Tibial nerve (tissue), 4 donors: Measurements from ENCODE around the gene TENM4. TPM values are rescaled to one million over a fixed set of nuclear protein-coding genes. Genes with fewer than 3 reads are reported as not detected.

Source experiments
- DNase-seq, 2 donors: peaks; one replicate each; pipeline ENCODE4 v3.0.0-alpha.2; 2019; ENCODE audit warnings: low spot score in 2 of 2
- H3K27ac ChIP-seq, 4 donors: fragments of 200-600 bp; sonication (generic) in 3 of 4; one replicate each; pipeline ENCODE4 v1.5.1; 2017 to 2019; ENCODE audit warnings: mild to moderate bottlenecking in 1 of 4
- H3K27me3 ChIP-seq, 2 donors: fragments of 200-600 bp; sonication (generic) in 1 of 2; one replicate each; pipeline versions ENCODE4 v1.5.1 to v1.6.0; 2017 to 2019
- H3K36me3 ChIP-seq, 3 donors: fragments of 200-600 bp; sonication (generic); one replicate each; pipeline ENCODE4 v1.5.1; 2018 to 2019
- H3K4me1 ChIP-seq, 4 donors: fragments of 200-600 bp; sonication (generic) in 3 of 4; one replicate each; pipeline ENCODE4 v1.5.1; 2017 to 2019
- H3K4me3 ChIP-seq, 4 donors: fragments of 200-600 bp; sonication (generic) in 3 of 4; one replicate each; pipeline ENCODE4 v1.5.1; 2017 to 2019; ENCODE audit warnings: mild to moderate bottlenecking in 1 of 4, moderate library complexity in 1 of 4
- H3K9me3 ChIP-seq, 4 donors: fragments of 200-600 bp; sonication (generic) in 3 of 4; one replicate each; pipeline ENCODE4 v1.5.1; 2017 to 2019
- CTCF ChIP-seq, 5 experiments: fragments of 200-600 bp in 3 of 5; fragments of 450-650 bp in 2 of 5; sonication (generic) in 3 of 5; IDR thresholded peaks; one replicate each; pipeline ENCODE4 v1.5.1; 2016 to 2019; ENCODE audit warnings: antibody characterized with exemption in 5 of 5, mild to moderate bottlenecking in 3 of 5, moderate library complexity in 2 of 5
- EP300 ChIP-seq, 2 donors: sonication (generic); formaldehyde crosslinking; IDR thresholded peaks; one replicate each; pipeline ENCODE4 v1.6.1; 2017; ENCODE audit warnings: antibody characterized with exemption in 2 of 2, mild to moderate bottlenecking in 1 of 2
- POLR2A ChIP-seq, 2 donors: fragments of 450-650 bp; IDR thresholded peaks; one replicate each; pipeline ENCODE4 v1.6.1; 2017; ENCODE audit warnings: antibody characterized with exemption in 2 of 2, mild to moderate bottlenecking in 2 of 2, moderate library complexity in 2 of 2
- WGBS, 2 donors: methylation state at CpG; one replicate each; pipeline ENCODE4 v1.1.5; 2018; 5-methylcytosine and 5-hydroxymethylcytosine counted together
- total RNA-seq, 4 donors: library from RNA; depleted of rRNA; stranded (reverse); fragments of >200 nt; gene quantifications; one replicate each; pipeline ENCODE4 v1.1.0, GENCODE V29; 2016

The TENM4 gene
- total RNA-seq, 4 donors from 2014 or later = 15.3 to 36.3 (median 19.6) TPM

GRCh38 chr11:79311461-79311860, 129.4 kb downstream of the TENM4 start:
- no peak for TF ChIP-seq POLR2A (IDR thresholded peaks at IDR 0.05)
- no peak for TF ChIP-seq EP300 (IDR thresholded peaks at IDR 0.05)
- no peak for TF ChIP-seq CTCF (IDR thresholded peaks at IDR 0.05)
- 88 to 94% methylated on average over 3 of the region's 3 CpGs for WGBS, 2 donors
- Histone ChIP-seq H3K4me1 (peaks cover 0 to 16% (median 0%) of the 10 kb centered on the region in 4 donors), H3K4me3 (no peak overlapping the region), H3K27ac (no peak overlapping the region), H3K27me3 (no peaks in the 10 kb centered on the region), H3K36me3 (no peaks in the 10 kb centered on the region), H3K9me3 (no peaks in the 10 kb centered on the region)
- no peak for DNase-seq

- Histone ChIP-seq H3K4me1 (peaks cover 0 to 20% (median 0%) of the 10 kb centered on the region in 4 donors), H3K36me3 (no peaks in the 10 kb centered on the region), H3K27me3 (no peaks in the 10 kb centered on the region), H3K9me3 (no peaks in the 10 kb centered on the region), H3K27ac (no peak overlapping the region), H3K4me3 (no peak overlapping the region)
- TF ChIP-seq CTCF (IDR thresholded peaks at IDR 0.05) (no peak), POLR2A (IDR thresholded peaks at IDR 0.05) (no peak), EP300 (IDR thresholded peaks at IDR 0.05) (no peak)
- no peak for DNase-seq
- 65 to 80% methylated on average over 5 of the region's 5 CpGs for WGBS, 2 donors
Observed at GRCh38 chr11:79309407-79309806, 131.4 kb downstream of the TENM4 start.

GRCh38 chr11:79308429-79308828, 132.4 kb downstream of the TENM4 start:
- Histone ChIP-seq H3K4me3 (no peak overlapping the region), H3K9me3 (no peaks in the 10 kb centered on the region), H3K27me3 (no peaks in the 10 kb centered on the region), H3K4me1 (peaks cover 0 to 15% (median 0%) of the 10 kb centered on the region in 4 donors), H3K36me3 (no peaks in the 10 kb centered on the region), H3K27ac (no peak overlapping the region)
- DNase-seq = no peak
- TF ChIP-seq POLR2A (IDR thresholded peaks at IDR 0.05) (no peak), EP300 (IDR thresholded peaks at IDR 0.05) (no peak), CTCF (IDR thresholded peaks at IDR 0.05) (no peak)
- 56 to 82% methylated on average over 4 of the region's 4 CpGs for WGBS, 2 donors

- no peaks in the 10 kb centered on the region for H3K36me3 ChIP-seq
- peak overlapping the region in 3 of 4 donors; percentile 1 to 68 (median 25) for H3K27ac ChIP-seq
- H3K27me3 ChIP-seq = no peaks in the 10 kb centered on the region
- H3K4me1 ChIP-seq = peaks cover 0 to 6% (median 0%) of the 10 kb centered on the region in 4 donors
- H3K9me3 ChIP-seq = no peaks in the 10 kb centered on the region
- no peak for TF ChIP-seq CTCF (IDR thresholded peaks at IDR 0.05)
- TF ChIP-seq POLR2A (IDR thresholded peaks at IDR 0.05) = no peak
- TF ChIP-seq EP300 (IDR thresholded peaks at IDR 0.05) = no peak
- H3K4me3 ChIP-seq = no peak overlapping the region
- no peak for DNase-seq
- 41 to 45% methylated on average over 4 of the region's 4 CpGs for WGBS, 2 donors
Observed at GRCh38 chr11:79304599-79305212, 136.1 kb downstream of the TENM4 start.

- no peaks in the 10 kb centered on the region for H3K4me1 ChIP-seq
- 69 to 74% methylated on average over 3 of the region's 3 CpGs for WGBS, 2 donors
- H3K4me3 ChIP-seq = no peak overlapping the region
- H3K27ac ChIP-seq = no peak overlapping the region
- no peaks in the 10 kb centered on the region for H3K9me3 ChIP-seq
- TF ChIP-seq EP300 (IDR thresholded peaks at IDR 0.05) (no peak), CTCF (IDR thresholded peaks at IDR 0.05) (no peak), POLR2A (IDR thresholded peaks at IDR 0.05) (no peak)
- H3K36me3 ChIP-seq = no peaks in the 10 kb centered on the region
- DNase-seq = no peak
- no peaks in the 10 kb centered on the region for H3K27me3 ChIP-seq
Observed at GRCh38 chr11:79296141-79296540, 144.7 kb downstream of the TENM4 start.
